Mucosa of descending colon (tissue), 3 donors: ENCODE data around the gene MRPL3. TPM values are rescaled to one million over a fixed set of nuclear protein-coding genes. Genes with fewer than 3 reads are reported as not detected.
"Not testable (repeated sequence)": the region's sequence is repeated elsewhere in the genome, so short reads cannot be mapped to it uniquely, and the experiment has no call there.

Source experiments
- ATAC-seq: fragments of 200-7000 bp; cut with Tn5 transposase; one replicate; pipeline ENCODE4 v1.9.1; 2020; ENCODE audit warnings: mild to moderate bottlenecking, moderate library complexity
- DNase-seq, 3 donors: peaks; one replicate each; pipeline ENCODE4 v3.0.0-alpha.2; 2020
- H3K36me3 ChIP-seq: fragments of 200-600 bp; one replicate; pipeline ENCODE4 v1.8.0; 2021; ENCODE audit warnings: low read depth, mild to moderate bottlenecking
- H3K4me1 ChIP-seq: fragments of 200-600 bp; one replicate; pipeline ENCODE4 v1.8.0; 2021; ENCODE audit warnings: low read depth, mild to moderate bottlenecking
- H3K4me3 ChIP-seq: fragments of 200-600 bp; one replicate; pipeline ENCODE4 v1.8.0; 2021; ENCODE audit warnings: mild to moderate bottlenecking
- H3K9me3 ChIP-seq: fragments of 200-600 bp; one replicate; pipeline ENCODE4 v1.8.0; 2021; ENCODE audit warnings: mild to moderate bottlenecking
- intact Hi-C, 2 donors: fragments of 100-400 bp; cut with DNase I in 1 of 2; cut with micrococcal nuclease in 1 of 2; formaldehyde crosslinking; loops; one replicate each; pipeline versions ENCODE4 v1.11.0 to v1.11.1; 2022; cut with DNase I, micrococcal nuclease
- total RNA-seq, 3 donors: library from RNA; stranded (reverse); fragmentation: NEBNext Ultra II Directional in 2 of 3; extraction: Animal tissue kit (Norgen Biotek cat#: 25700) in 2 of 3; gene quantifications; one replicate each; pipeline versions ENCODE4 v1.2.1 to v1.2.4, GENCODE V29; 2021 to 2023
- TF ChIP-seq, protein P1 (sequence below): fragments of 200-600 bp; IDR thresholded peaks from one replicate; pipeline ENCODE4 v1.8.0; 2022; ENCODE audit warnings: antibody characterized with exemption, mild to moderate bottlenecking
- donor health status: DM: no; HTN: no; CAD: no; lungs with moderate emphysema.
- donor health status: DM: no; HTN: no; CAD: no.
- donor health status: DM: no; HTN: yes; CAD: no.

The MRPL3 gene
- total RNA-seq, 3 donors from 2014 or later, result 48.6 to 68.8 (median 49.2) TPM

DNA sequence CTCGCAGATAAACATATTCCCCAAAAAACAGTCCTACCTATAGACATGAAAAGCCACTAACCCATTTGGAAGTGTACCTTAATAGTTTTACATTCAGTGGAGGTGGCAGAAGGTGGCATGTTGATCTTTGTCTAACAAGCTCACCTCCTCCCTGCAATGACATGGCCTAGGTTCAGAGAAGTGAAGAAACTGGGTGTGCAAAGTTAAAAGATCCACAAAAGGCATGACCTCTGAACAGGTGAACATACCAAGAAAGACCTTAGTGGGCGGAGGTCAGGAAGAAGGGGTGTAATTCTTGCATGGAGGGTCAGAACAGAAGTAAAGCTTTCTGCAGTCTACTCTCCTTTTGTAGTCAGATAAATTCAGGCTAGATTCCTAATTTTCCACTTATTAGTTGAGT is 822 bp downstream of the MRPL3 start:
- no peaks in the 10 kb centered on the region for H3K36me3 ChIP-seq
- no peak overlapping the region for H3K4me3 ChIP-seq
- DNase-seq (peak in 1 of 3 donors; percentile 10), ATAC-seq (peak; percentile 7)
- H3K4me1 ChIP-seq, result peaks cover 15% of the 10 kb centered on the region
- no peaks in the 10 kb centered on the region for H3K9me3 ChIP-seq
- TF ChIP-seq, protein P1, sequence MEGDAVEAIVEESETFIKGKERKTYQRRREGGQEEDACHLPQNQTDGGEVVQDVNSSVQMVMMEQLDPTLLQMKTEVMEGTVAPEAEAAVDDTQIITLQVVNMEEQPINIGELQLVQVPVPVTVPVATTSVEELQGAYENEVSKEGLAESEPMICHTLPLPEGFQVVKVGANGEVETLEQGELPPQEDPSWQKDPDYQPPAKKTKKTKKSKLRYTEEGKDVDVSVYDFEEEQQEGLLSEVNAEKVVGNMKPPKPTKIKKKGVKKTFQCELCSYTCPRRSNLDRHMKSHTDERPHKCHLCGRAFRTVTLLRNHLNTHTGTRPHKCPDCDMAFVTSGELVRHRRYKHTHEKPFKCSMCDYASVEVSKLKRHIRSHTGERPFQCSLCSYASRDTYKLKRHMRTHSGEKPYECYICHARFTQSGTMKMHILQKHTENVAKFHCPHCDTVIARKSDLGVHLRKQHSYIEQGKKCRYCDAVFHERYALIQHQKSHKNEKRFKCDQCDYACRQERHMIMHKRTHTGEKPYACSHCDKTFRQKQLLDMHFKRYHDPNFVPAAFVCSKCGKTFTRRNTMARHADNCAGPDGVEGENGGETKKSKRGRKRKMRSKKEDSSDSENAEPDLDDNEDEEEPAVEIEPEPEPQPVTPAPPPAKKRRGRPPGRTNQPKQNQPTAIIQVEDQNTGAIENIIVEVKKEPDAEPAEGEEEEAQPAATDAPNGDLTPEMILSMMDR, result no peak
- intact Hi-C loops, result loop anchor here in 1 of 2 donors (10.0 kb wide), 1 partner anchor 117 kb away; the partner anchor contains the start of gene NUDT16

DNA sequence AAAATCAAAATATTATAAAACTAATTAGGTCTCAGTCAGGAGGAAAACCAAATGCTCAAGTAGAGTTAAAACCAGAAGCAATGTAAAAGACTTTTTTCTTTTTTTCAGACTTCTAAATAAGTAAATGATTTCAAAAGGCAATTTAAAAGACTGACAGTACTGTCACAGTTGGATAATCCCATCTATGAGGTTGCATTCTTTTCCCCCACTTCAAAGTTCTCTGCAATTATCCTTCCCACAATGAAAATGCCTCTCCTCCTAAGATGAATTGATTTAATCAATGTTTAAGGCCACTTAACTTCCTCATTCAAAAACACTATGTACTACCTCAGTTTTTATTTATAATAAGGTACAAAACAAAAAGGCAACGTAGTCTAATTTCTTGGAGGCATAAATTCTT is 8.1 kb downstream of the MRPL3 start:
- intact Hi-C loops, result no loop called here
- no peaks in the 10 kb centered on the region for H3K9me3 ChIP-seq
- no peaks in the 10 kb centered on the region for H3K36me3 ChIP-seq
- ATAC-seq, result no peak
- no peak for DNase-seq
- no peaks in the 10 kb centered on the region for H3K4me1 ChIP-seq
- TF ChIP-seq, protein P1, result no peak
- no peak overlapping the region for H3K4me3 ChIP-seq

DNA sequence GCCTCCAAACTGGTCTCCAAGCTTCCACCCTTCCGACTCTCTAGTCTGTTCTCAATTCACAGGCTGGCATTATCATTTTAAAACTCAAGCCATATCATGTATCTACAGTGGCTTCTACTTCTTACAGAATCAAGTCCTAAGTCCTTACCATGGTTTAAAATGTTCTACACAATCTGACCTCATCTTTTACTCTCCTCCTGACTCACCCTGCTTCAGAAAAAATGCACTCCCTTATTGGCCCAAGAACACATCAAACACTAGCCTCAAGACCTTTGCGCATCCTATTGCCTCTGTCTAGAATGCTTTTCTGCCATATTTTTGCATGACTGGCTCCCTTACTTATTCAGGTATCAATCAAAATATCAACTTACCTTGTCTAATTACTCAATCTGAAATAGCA is 11.0 kb downstream of the MRPL3 start:
- Histone ChIP-seq H3K4me3 (no peak overlapping the region), H3K9me3 (no peaks in the 10 kb centered on the region), H3K36me3 (no peaks in the 10 kb centered on the region), H3K4me1 (no peaks in the 10 kb centered on the region)
- no peak for ATAC-seq
- intact Hi-C loops, result no loop called here
- DNase-seq, result no peak
- TF ChIP-seq, protein P1, result no peak

DNA sequence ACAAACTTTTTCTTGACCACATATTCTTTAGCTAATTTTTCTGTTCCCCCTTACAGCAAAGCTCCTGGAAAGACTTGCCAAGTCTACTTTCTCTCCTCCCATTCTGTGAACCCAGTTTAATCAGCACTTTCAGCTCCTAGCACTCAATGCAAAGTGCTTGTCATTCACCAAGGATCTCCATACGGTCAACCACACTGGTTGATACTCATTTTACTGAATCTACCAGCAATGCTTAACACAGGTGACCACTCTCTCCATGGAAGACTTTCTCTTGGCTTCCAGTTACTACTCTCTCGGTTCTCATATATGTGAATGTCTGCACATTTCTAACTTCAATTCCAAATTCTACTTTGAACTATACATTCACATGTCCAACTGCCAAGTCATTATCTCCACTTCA is 11.7 kb downstream of the MRPL3 start:
- no peaks in the 10 kb centered on the region for H3K4me1 ChIP-seq
- ATAC-seq (no peak), DNase-seq (no peak)
- H3K9me3 ChIP-seq, result no peaks in the 10 kb centered on the region
- intact Hi-C loops, result no loop called here
- no peaks in the 10 kb centered on the region for H3K36me3 ChIP-seq
- H3K4me3 ChIP-seq, result no peak overlapping the region
- TF ChIP-seq, protein P1, result no peak

DNA sequence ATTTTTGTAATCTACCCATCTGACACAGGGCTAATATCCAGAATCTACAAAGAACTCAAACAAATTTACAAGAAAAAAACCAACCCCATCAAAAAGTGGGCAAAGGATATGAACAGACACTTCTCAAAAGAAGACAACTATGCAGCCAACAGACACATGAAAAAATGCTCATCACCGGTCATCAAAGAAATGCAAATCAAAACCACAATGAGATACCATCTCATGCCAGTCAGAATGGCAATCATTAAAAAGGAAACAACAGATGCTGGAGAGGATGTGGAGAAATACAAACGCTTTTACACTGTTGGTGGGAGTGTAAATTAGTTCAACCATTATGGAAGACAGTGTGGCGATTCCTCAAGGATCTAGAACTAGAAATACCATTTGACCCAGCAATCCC is 16.2 kb downstream of the MRPL3 start:
- H3K4me1 ChIP-seq, H3K4me3 ChIP-seq, H3K9me3 ChIP-seq, ATAC-seq, DNase-seq, H3K36me3 ChIP-seq, intact Hi-C loops: not testable (repeated sequence)

DNA sequence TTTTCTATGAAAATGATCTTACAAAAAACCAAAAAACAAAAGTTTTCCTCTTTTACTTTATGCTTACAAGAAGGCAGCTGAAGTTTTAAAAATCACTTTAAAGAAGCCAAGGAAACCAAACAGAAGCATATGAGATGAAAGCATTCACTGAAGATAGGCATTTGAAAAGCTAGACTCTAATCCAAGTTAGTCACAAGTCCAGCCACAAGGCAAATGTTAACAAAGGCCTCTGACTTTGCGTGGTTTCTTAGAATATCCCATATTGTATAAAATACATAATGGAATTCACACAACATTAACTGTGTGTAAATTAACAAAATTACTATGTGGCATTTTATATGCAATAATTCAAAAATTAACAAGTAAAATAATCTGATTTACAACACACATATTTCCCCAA is 17.7 kb downstream of the MRPL3 start:
- no peak for DNase-seq
- no peaks in the 10 kb centered on the region for H3K4me1 ChIP-seq

More for the DNA sequence above, 17.7 kb downstream of the MRPL3 start:
- intact Hi-C loops, result no loop called here
- Histone ChIP-seq H3K4me3 (no peak overlapping the region), H3K36me3 (no peaks in the 10 kb centered on the region), H3K9me3 (no peaks in the 10 kb centered on the region)
- TF ChIP-seq, protein P1, result no peak
- no peak for ATAC-seq
